Endothelial cell of umbilical vein (primary cell): Measurements from ENCODE around the gene SLC25A22. TPM values are rescaled to one million over a fixed set of nuclear protein-coding genes. Genes with fewer than 3 reads are reported as not detected.

Experiments used
- BruUV-seq: library from RNA; stranded (reverse); fragments of 400-500 nt; replicated peaks from 2 replicates; lab custom pipeline; 2021; lab: Mats Ljungman, UMichigan
- CTCF ChIA-PET: fragments of 300-600, 350-600 bp; sonication (Branson Sonifier 250); formaldehyde crosslinking; loops from one replicate; lab custom pipeline; 2021; ENCODE audit warnings: antibody characterized with exemption, inconsistent platforms; lab: Charles Lee
- POLR2A ChIA-PET: fragments of 300-600, 350-600 bp; sonication (Branson Sonifier 250); formaldehyde crosslinking; loops from one replicate; lab custom pipeline; 2021; ENCODE audit warnings: antibody characterized with exemption, inconsistent platforms; lab: Charles Lee
- DNase-seq: peaks from one replicate; pipeline ENCODE4 v3.0.0-alpha.2; 2011; ENCODE audit warnings: low read depth, low spot score
- FAIRE-seq: peaks from 2 replicates; lab custom pipeline; 2011; peaks lifted over from hg19 to GRCh38; lab: Jason Lieb, UNC
- H2AFZ ChIP-seq: 2 replicates; pipeline ENCODE4 v1.6.0; 2012; ENCODE audit warnings: low read depth, low read length, control low read depth, inconsistent platforms
- H3K27ac ChIP-seq: 2 replicates; pipeline ENCODE4 v1.5.1; 2011; ENCODE audit warnings: low read depth, mild to moderate bottlenecking, control low read depth, low read length, moderate library complexity; ENCODE audit not compliant: insufficient read depth
- H3K27me3 ChIP-seq, 2 experiments: 2 replicates each; pipeline versions ENCODE4 v1.6.0 to v1.6.1; 2011; ENCODE audit warnings: low read length in 2 of 2, mixed read lengths in 1 of 2; ENCODE audit not compliant: control insufficient read depth in 2 of 2, insufficient read depth in 2 of 2
- H3K36me3 ChIP-seq, 2 experiments: 2 replicates in 1 of 2; 3 replicates in 1 of 2; pipeline ENCODE4 v1.5.1; 2011; ENCODE audit warnings: low read length in 2 of 2, mild to moderate bottlenecking in 1 of 2, moderate library complexity in 1 of 2; ENCODE audit not compliant: control insufficient read depth in 2 of 2, insufficient read depth in 2 of 2; ENCODE audit errors: extremely low read depth in 1 of 2
- H3K4me1 ChIP-seq: 3 replicates; pipeline ENCODE4 v1.5.1; 2011; ENCODE audit warnings: mild to moderate bottlenecking, low read length; ENCODE audit not compliant: control insufficient read depth, insufficient read depth; ENCODE audit errors: extremely low read depth
- H3K4me2 ChIP-seq: 2 replicates; pipeline ENCODE4 v1.6.1; 2011; ENCODE audit warnings: low read length, control low read depth, mixed read lengths; ENCODE audit not compliant: insufficient read depth
- H3K4me3 ChIP-seq, 3 experiments: fragments of 200-600 bp in 1 of 3; sonication (generic), shearing (Covaris generic) in 1 of 3; replicated peaks in 1 of 3; 2 replicates each; pipeline ENCODE4 v1.5.1; 2011 to 2016; ENCODE audit warnings: control low read depth in 3 of 3, low read length in 3 of 3, mild to moderate bottlenecking in 2 of 3, inconsistent platforms in 1 of 3, low read depth in 1 of 3, moderate library complexity in 1 of 3; ENCODE audit not compliant: insufficient read depth in 1 of 3
- H3K79me2 ChIP-seq: 2 replicates; pipeline ENCODE4 v1.6.0; 2012; ENCODE audit warnings: low read length, inconsistent platforms; ENCODE audit not compliant: control insufficient read depth, insufficient read depth
- H3K9ac ChIP-seq: replicated peaks from 2 replicates; pipeline ENCODE3; 2011; ENCODE audit warnings: low read length, control low read depth; ENCODE audit not compliant: insufficient read depth; ENCODE audit errors: extremely low read depth
- H3K9me1 ChIP-seq: replicated peaks from 3 replicates; pipeline ENCODE4 v1.6.0; 2011; ENCODE audit warnings: mild to moderate bottlenecking, low read length; ENCODE audit not compliant: control insufficient read depth, insufficient read depth; ENCODE audit errors: extremely low read depth
- H3K9me3 ChIP-seq: replicated peaks from 2 replicates; pipeline ENCODE4 v1.5.1; 2012; ENCODE audit warnings: low read length, inconsistent platforms; ENCODE audit not compliant: control insufficient read depth, insufficient read depth
- H4K20me1 ChIP-seq: replicated peaks from 2 replicates; pipeline ENCODE3; 2011; ENCODE audit warnings: mild to moderate bottlenecking, low read length; ENCODE audit not compliant: control insufficient read depth, insufficient read depth; ENCODE audit errors: extremely low read depth
- EZH2 ChIP-seq: IDR thresholded peaks from 2 replicates; pipeline ENCODE4 v1.6.1; 2012; ENCODE audit warnings: borderline replicate concordance, low read depth, mild to moderate bottlenecking, moderate library complexity, low read length, inconsistent platforms; ENCODE audit not compliant: severe bottlenecking
- FOS ChIP-seq: IDR thresholded peaks from 2 replicates; pipeline ENCODE4 v1.6.1; 2011; ENCODE audit warnings: mild to moderate bottlenecking, low read length, moderate library complexity, borderline replicate concordance; ENCODE audit not compliant: insufficient read depth
- GATA2 ChIP-seq: IDR thresholded peaks from 2 replicates; pipeline ENCODE4 v1.7.0; 2011; ENCODE audit warnings: low read depth, mild to moderate bottlenecking, moderate library complexity, mixed read lengths, low read length; ENCODE audit not compliant: insufficient read length, insufficient read depth
- JUN ChIP-seq: IDR thresholded peaks from 2 replicates; pipeline ENCODE4 v1.6.1; 2011; ENCODE audit warnings: borderline replicate concordance, low read depth; ENCODE audit not compliant: insufficient read length, insufficient read depth
- MAX ChIP-seq: IDR thresholded peaks from 2 replicates; pipeline ENCODE4 v1.6.1; 2011; ENCODE audit not compliant: insufficient read depth, insufficient read length
- MYC ChIP-seq: IDR thresholded peaks from one replicate; pipeline ENCODE4 v1.6.1; 2011; ENCODE audit warnings: mild to moderate bottlenecking, low read depth, low read length
- POLR2A ChIP-seq: IDR thresholded peaks from 2 replicates; pipeline ENCODE4 v1.6.1; 2012; ENCODE audit warnings: low read depth, mild to moderate bottlenecking, control low read depth, low read length
- POLR2AphosphoS5 ChIP-seq: IDR thresholded peaks from 2 replicates; pipeline ENCODE4 v1.6.1; 2012; ENCODE audit warnings: low read depth, mild to moderate bottlenecking, control low read depth, low read length, moderate library complexity; ENCODE audit not compliant: insufficient read depth
- dilution Hi-C: fragments of 300-500 bp; cut with MboI; formaldehyde crosslinking; loops from one replicate; pipeline ENCODE4 v1.15.0; 2019; ENCODE audit warnings: low sequenced_read_pairs; ENCODE audit not compliant: extremely low pct_ligation_motif_present
- intact Hi-C: fragments of 100-400 bp; cut with micrococcal nuclease; formaldehyde crosslinking; loops from one replicate; pipeline ENCODE4 v1.10.0; 2022
- polyA plus RNA-seq, 4 experiments: library from polyadenylated mRNA; depleted of rRNA in 3 of 4; stranded (reverse) in 3 of 4; unstranded in 1 of 4; fragments of >200 nt; gene quantifications; 2 replicates each; pipeline versions ENCODE4 v1.2.1 to v1.2.3, GENCODE V29; 2011 to 2012; ENCODE audit warnings: missing spikeins in 1 of 4
- total RNA-seq: library from RNA; stranded (reverse); gene quantifications from 2 replicates; pipeline ENCODE4 v1.2.3, GENCODE V29; 2021
- TF ChIP-seq, protein P1 (sequence below), 2 donors: IDR thresholded peaks; 1 replicate in 1 of 2; 2 replicates in 1 of 2; pipeline ENCODE4 v1.5.1; 2011; ENCODE audit warnings: low read length in 2 of 2, mild to moderate bottlenecking in 2 of 2, moderate library complexity in 2 of 2, control low read depth in 1 of 2, inconsistent platforms in 1 of 2, low read depth in 1 of 2; ENCODE audit not compliant: insufficient read depth in 1 of 2; ENCODE audit errors: extremely low read depth in 1 of 2

The SLC25A22 gene
- total and polyA plus RNA-seq, 2 donors (not counting 3 experiments of a cell fraction or from before 2014, with no cell fraction given), result 24.5 to 24.9 TPM

DNA sequence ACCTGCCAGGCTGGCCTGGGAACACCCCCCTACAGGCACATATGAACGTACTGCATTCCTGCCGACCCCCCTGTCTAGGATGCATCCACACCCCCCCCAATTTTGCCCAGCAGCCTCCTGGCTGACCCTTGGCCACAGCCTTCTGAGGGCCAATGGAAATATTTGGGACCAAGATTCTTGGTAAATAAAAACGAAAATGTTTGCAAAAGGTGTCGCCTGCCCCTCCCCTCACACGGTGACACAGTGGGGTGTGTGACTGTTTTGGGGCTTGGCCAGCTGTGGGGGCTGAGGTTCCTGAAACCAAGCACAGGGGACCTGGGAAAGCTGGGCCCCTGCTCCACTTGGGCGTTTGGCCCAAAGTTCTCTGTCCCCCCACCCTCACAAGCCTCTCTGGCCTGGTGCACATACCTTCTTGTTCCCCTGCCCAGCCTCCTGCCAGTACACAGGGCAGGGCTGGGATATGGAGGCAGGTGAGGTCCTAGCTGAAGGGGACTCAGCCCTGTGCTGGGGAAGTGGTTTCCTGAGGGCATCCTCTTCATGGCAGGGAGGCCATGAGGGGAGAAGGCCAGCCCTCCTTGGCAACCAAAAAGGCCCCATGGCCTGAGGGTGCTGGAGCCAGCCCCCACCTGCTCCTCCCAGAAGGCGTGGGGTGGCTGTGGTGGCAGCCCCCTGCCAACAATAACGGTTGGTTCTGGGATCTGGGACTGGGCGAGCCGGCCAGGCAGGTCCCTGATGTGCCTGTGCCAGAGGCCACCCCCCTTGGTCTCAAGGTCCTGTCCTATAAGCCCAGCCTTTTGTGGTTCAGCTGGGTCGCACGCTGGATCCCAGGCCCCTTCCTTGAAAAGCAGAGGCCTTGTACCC is 27.5 kb upstream of the SLC25A22 start:
- no peak for FAIRE-seq
- POLR2A ChIA-PET, result no interaction called here
- no peak for DNase-seq
- Histone ChIP-seq H2AFZ (no peak overlapping the region), H3K79me2 (peaks cover 12% of the 10 kb centered on the region), H3K9me3 (no peaks in the 10 kb centered on the region), H3K9ac (no peak overlapping the region), H3K4me1 (peaks cover 42% of the 10 kb centered on the region), H3K36me3 (peaks cover 4 to 17% of the 10 kb centered on the region in 2 experiments), H4K20me1 (no peaks in the 10 kb centered on the region), H3K27me3 (no peaks in the 10 kb centered on the region), H3K4me2 (no peak overlapping the region), H3K27ac (no peak overlapping the region), H3K4me3 (no peak overlapping the region), H3K9me1 (no peaks in the 10 kb centered on the region)
- CTCF ChIA-PET, result interaction anchor here (0.8 kb wide), 1 partner anchor 15 kb away, joined by 3 read pairs; no protein-coding TSS in a partner anchor
- intact Hi-C loops (no loop called here), dilution Hi-C loops (no loop called here)
- BruUV-seq, result no TSS peak
- no peak for TF ChIP-seq MYC

DNA sequence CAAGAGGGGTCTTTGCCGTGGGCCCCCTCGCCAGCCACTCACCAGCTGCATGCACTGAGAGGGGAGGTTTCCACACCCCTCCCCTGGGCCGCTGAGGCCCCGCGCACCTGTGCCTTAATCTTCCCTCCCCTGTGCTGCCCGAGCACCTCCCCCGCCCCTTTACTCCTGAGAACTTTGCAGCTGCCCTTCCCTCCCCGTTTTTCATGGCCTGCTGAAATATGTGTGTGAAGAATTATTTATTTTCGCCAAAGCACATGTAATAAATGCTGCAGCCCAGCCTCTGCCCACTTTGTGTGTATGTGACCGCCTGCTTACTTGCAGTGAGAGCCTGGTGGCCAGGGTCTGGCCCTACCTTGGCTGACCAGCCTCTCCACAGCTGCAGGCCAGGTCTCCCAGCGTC is 26.9 kb upstream of the SLC25A22 start:
- CTCF ChIA-PET, result no interaction called here
- FAIRE-seq, result no peak
- intact Hi-C loops, result no loop called here

More for the DNA sequence above, 26.9 kb upstream of the SLC25A22 start:
- Histone ChIP-seq H3K9me3 (no peaks in the 10 kb centered on the region), H3K27me3 (no peaks in the 10 kb centered on the region), H3K4me1 (peaks cover 43% of the 10 kb centered on the region), H3K4me2 (no peak overlapping the region), H3K79me2 (peaks cover 18% of the 10 kb centered on the region), H3K9me1 (no peaks in the 10 kb centered on the region), H4K20me1 (no peaks in the 10 kb centered on the region), H3K9ac (no peak overlapping the region), H3K36me3 (peaks cover 4 to 17% of the 10 kb centered on the region in 2 experiments), H2AFZ (no peak overlapping the region), H3K4me3 (no peak overlapping the region), H3K27ac (no peak overlapping the region)
- BruUV-seq, result no TSS peak
- POLR2A ChIA-PET, result no interaction called here
- no peak for DNase-seq
- dilution Hi-C loops, result no loop called here
- TF ChIP-seq POLR2A (no peak), JUN (no peak), GATA2 (no peak), MAX (no peak), POLR2AphosphoS5 (no peak), EZH2 (no peak), MYC (no peak), FOS (no peak)
- TF ChIP-seq, protein P1, sequence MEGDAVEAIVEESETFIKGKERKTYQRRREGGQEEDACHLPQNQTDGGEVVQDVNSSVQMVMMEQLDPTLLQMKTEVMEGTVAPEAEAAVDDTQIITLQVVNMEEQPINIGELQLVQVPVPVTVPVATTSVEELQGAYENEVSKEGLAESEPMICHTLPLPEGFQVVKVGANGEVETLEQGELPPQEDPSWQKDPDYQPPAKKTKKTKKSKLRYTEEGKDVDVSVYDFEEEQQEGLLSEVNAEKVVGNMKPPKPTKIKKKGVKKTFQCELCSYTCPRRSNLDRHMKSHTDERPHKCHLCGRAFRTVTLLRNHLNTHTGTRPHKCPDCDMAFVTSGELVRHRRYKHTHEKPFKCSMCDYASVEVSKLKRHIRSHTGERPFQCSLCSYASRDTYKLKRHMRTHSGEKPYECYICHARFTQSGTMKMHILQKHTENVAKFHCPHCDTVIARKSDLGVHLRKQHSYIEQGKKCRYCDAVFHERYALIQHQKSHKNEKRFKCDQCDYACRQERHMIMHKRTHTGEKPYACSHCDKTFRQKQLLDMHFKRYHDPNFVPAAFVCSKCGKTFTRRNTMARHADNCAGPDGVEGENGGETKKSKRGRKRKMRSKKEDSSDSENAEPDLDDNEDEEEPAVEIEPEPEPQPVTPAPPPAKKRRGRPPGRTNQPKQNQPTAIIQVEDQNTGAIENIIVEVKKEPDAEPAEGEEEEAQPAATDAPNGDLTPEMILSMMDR (IDR thresholded peaks at IDR 0.05; ENCODE audit: extremely low read depth in 1 of 2, insufficient read depth in 1 of 2, low read depth in 1 of 2, low read length in 2 of 2), result no peak
